NT2/D1 (cell line): Measurements from ENCODE around the gene DLG2.

Source experiments
- SUZ12 ChIP-seq: IDR thresholded peaks from 2 replicates; pipeline ENCODE4 v1.6.1; 2011; ENCODE audit not compliant: insufficient read length, insufficient read depth; ENCODE audit errors: extremely low read depth
- YY1 ChIP-seq: IDR thresholded peaks from 2 replicates; pipeline ENCODE4 v1.6.1; 2011; ENCODE audit not compliant: insufficient read length, insufficient read depth
- ZNF274 ChIP-seq: IDR thresholded peaks from 2 replicates; pipeline ENCODE4 v1.6.1; 2011; ENCODE audit warnings: mild to moderate bottlenecking, low read depth, low read length

- TF ChIP-seq ZNF274 (no peak), YY1 (no peak), SUZ12 (no peak)
Observed at GRCh38 chr11:83782329-83782728, 1844.8 kb downstream of the DLG2 start.
